IMR-90 (cell line): ENCODE data around the gene GP9. TPM values are rescaled to one million over a fixed set of nuclear protein-coding genes. Genes with fewer than 3 reads are reported as not detected.

Source experiments
- ATAC-seq: fragments of 200-7000 bp; cut with Tn5 transposase; 2 replicates; pipeline ENCODE4 v1.9.1; 2020; ENCODE audit warnings: low read depth, mild to moderate bottlenecking, moderate library complexity
- BruUV-seq: library from RNA; stranded (reverse); fragments of 400-500 nt; replicated peaks from 2 replicates; lab custom pipeline; 2021; lab: Mats Ljungman, UMichigan
- CTCF ChIA-PET: fragments of 300-600 bp; formaldehyde crosslinking; extraction: SDS; loops from one replicate; lab custom pipeline; 2021; ENCODE audit warnings: antibody characterized with exemption; lab: Yijun Ruan, JAX
- POLR2A ChIA-PET: fragments of 300-600 bp; sonication (Branson Sonifier 250); formaldehyde crosslinking; loops from one replicate; lab custom pipeline; 2022; ENCODE audit warnings: antibody characterized with exemption; ENCODE audit not compliant: unreplicated experiment; lab: Charles Lee
- DNase-seq: peaks from one replicate; pipeline ENCODE4 v3.0.0; 2013
- H2AFZ ChIP-seq: replicated peaks from 2 replicates; pipeline ENCODE3; 2013; ENCODE audit warnings: low read length, mild to moderate bottlenecking; ENCODE audit not compliant: poor library complexity
- H2AK5ac ChIP-seq: 2 replicates; pipeline ENCODE4 v1.6.1; 2013; ENCODE audit warnings: low read depth, low read length, inconsistent platforms
- H2AK9ac ChIP-seq: replicated peaks from 2 replicates; pipeline ENCODE3; 2013; ENCODE audit warnings: mild to moderate bottlenecking, low read depth, low read length, moderate library complexity; ENCODE audit not compliant: poor library complexity
- H2BK120ac ChIP-seq: 2 replicates; pipeline ENCODE4 v1.6.1; 2013; ENCODE audit warnings: low read depth, low read length, inconsistent platforms
- H2BK15ac ChIP-seq: 3 replicates; pipeline ENCODE4 v1.6.1; 2013; ENCODE audit warnings: low read depth, low read length, inconsistent platforms
- H2BK20ac ChIP-seq: 2 replicates; pipeline ENCODE4 v1.6.1; 2013; ENCODE audit warnings: low read depth, mild to moderate bottlenecking, inconsistent platforms, low read length, moderate library complexity
- H2BK5ac ChIP-seq: 2 replicates; pipeline ENCODE4 v1.6.1; 2013; ENCODE audit warnings: mild to moderate bottlenecking, low read depth, low read length, inconsistent platforms; ENCODE audit not compliant: poor library complexity, severe bottlenecking
- H3K14ac ChIP-seq: replicated peaks from 2 replicates; pipeline ENCODE4 v1.6.1; 2013; ENCODE audit warnings: low read depth, low read length, inconsistent platforms
- H3K18ac ChIP-seq: 2 replicates; pipeline ENCODE4 v1.6.1; 2013; ENCODE audit warnings: low read depth, low read length, control low read depth
- H3K23ac ChIP-seq: 2 replicates; pipeline ENCODE4 v1.6.1; 2013; ENCODE audit warnings: low read depth, low read length, inconsistent platforms
- H3K27ac ChIP-seq: 2 replicates; pipeline ENCODE4 v1.5.1; 2013; ENCODE audit warnings: mild to moderate bottlenecking, control low read depth, low read length; ENCODE audit not compliant: insufficient read depth
- H3K27me3 ChIP-seq: 2 replicates; pipeline ENCODE4 v1.6.1; 2013; ENCODE audit warnings: low read length; ENCODE audit not compliant: control insufficient read depth, insufficient read depth
- H3K36me3 ChIP-seq: 2 replicates; pipeline ENCODE4 v1.6.1; 2013; ENCODE audit warnings: low read length, mixed read lengths; ENCODE audit not compliant: control insufficient read depth, insufficient read depth
- H3K4ac ChIP-seq: 2 replicates; pipeline ENCODE4 v1.6.1; 2013; ENCODE audit warnings: low read depth, low read length, inconsistent platforms
- H3K4me1 ChIP-seq: 2 replicates; pipeline ENCODE4 v1.6.1; 2013; ENCODE audit warnings: low read length, mixed read lengths; ENCODE audit not compliant: control insufficient read depth, insufficient read depth
- H3K4me2 ChIP-seq: 2 replicates; pipeline ENCODE4 v1.6.1; 2013; ENCODE audit warnings: low read depth, mild to moderate bottlenecking, control low read depth, low read length, moderate library complexity
- H3K4me3 ChIP-seq: 2 replicates; pipeline ENCODE4 v1.5.1; 2013; ENCODE audit warnings: low read depth, mild to moderate bottlenecking, control low read depth, low read length, moderate library complexity; ENCODE audit not compliant: insufficient read depth
- H3K56ac ChIP-seq: 2 replicates; pipeline ENCODE4 v1.6.1; 2013; ENCODE audit warnings: low read length, inconsistent platforms; ENCODE audit not compliant: insufficient read depth; ENCODE audit errors: extremely low read depth
- H3K79me1 ChIP-seq, 2 experiments: 2 replicates each; pipeline ENCODE4 v1.6.1; 2013; ENCODE audit warnings: low read length in 2 of 2, inconsistent platforms in 1 of 2, low read depth in 1 of 2
- H3K9ac ChIP-seq: 2 replicates; pipeline ENCODE4 v1.6.1; 2013; ENCODE audit warnings: low read depth, low read length, control low read depth
- H3K9me1 ChIP-seq: 2 replicates; pipeline ENCODE4 v1.6.1; 2013; ENCODE audit warnings: low read length, inconsistent platforms; ENCODE audit not compliant: insufficient read depth
- H3K9me3 ChIP-seq: 2 replicates; pipeline ENCODE4 v1.6.1; 2013; ENCODE audit warnings: low read length; ENCODE audit not compliant: control insufficient read depth, insufficient read depth
- H4K20me1 ChIP-seq: 2 replicates; pipeline ENCODE4 v1.6.1; 2013; ENCODE audit warnings: low read length, inconsistent platforms; ENCODE audit not compliant: insufficient read depth
- H4K5ac ChIP-seq: 2 replicates; pipeline ENCODE4 v1.6.1; 2013; ENCODE audit warnings: mild to moderate bottlenecking, low read depth, low read length, control low read depth
- H4K8ac ChIP-seq, 2 experiments: 2 replicates each; pipeline ENCODE4 v1.6.1; 2013; ENCODE audit warnings: low read depth in 2 of 2, low read length in 2 of 2, control low read depth in 1 of 2, inconsistent platforms in 1 of 2
- H4K91ac ChIP-seq: 2 replicates; pipeline ENCODE4 v1.6.1; 2013; ENCODE audit warnings: low read depth, low read length, inconsistent platforms; ENCODE audit not compliant: insufficient read depth
- CEBPB ChIP-seq: IDR thresholded peaks from 2 replicates; pipeline ENCODE4 v1.6.1; 2012; ENCODE audit warnings: low read depth, low read length, improper control_type of control experiment
- CHD1 ChIP-seq: IDR thresholded peaks from 2 replicates; pipeline ENCODE4 v1.6.1; 2012; ENCODE audit warnings: low read depth, low read length, improper control_type of control experiment
- WGBS, 2 experiments: methylation state at CpG; one replicate each; pipeline versions ENCODE4 v1.1.5 to v1.1.7; 2013; ENCODE audit warnings: missing lambda C conversion rate in 2 of 2; ENCODE audit not compliant: insufficient read length in 1 of 2; ENCODE audit errors: extremely low coverage in 2 of 2; 5-methylcytosine and 5-hydroxymethylcytosine counted together
- dilution Hi-C: fragments of 300-500 bp; cut with HindIII; formaldehyde crosslinking; loops from one replicate; pipeline ENCODE4 v1.14.3; 2018; ENCODE audit warnings: low sequenced_read_pairs; ENCODE audit not compliant: unreplicated experiment
- in situ Hi-C: fragments of 300-500 bp; cut with MboI; formaldehyde crosslinking; loops from 3 replicates; pipeline ENCODE4 v1.14.3; 2019; ENCODE audit warnings: low sequenced_read_pairs, inconsistent platforms, mixed read lengths
- intact Hi-C: fragments of 100-400 bp; cut with micrococcal nuclease; formaldehyde crosslinking; loops from 2 replicates; pipeline ENCODE4 v1.10.0; 2022
- polyA plus RNA-seq, 3 experiments: library from polyadenylated mRNA; depleted of rRNA; stranded (reverse); fragments of >200 nt; gene quantifications; 2 replicates each; pipeline ENCODE4 v1.2.3, GENCODE V29; 2012; ENCODE audit warnings: low replicate concordance in 1 of 3
- total RNA-seq: library from RNA; depleted of rRNA; stranded (reverse); fragments of >200 nt; gene quantifications from 2 replicates; pipeline ENCODE4 v1.2.3, GENCODE V29; 2012
- TF ChIP-seq, protein P1 (sequence below): conservative IDR thresholded peaks from 2 replicates; pipeline ENCODE4 v1.5.1; 2012; ENCODE audit warnings: mild to moderate bottlenecking, low read depth, low read length, improper control_type of control experiment
- TF ChIP-seq, protein P2 (sequence below): fragments of 150-350 bp; IDR thresholded peaks from 2 replicates; pipeline ENCODE4 v1.6.1; 2017; ENCODE audit warnings: mild to moderate bottlenecking, antibody characterized with exemption, low read length, low read depth

Gene GP9
- total and polyA plus RNA-seq, 2 of the 4 experiments (the other 2 are of a cell fraction) = not detected

DNA sequence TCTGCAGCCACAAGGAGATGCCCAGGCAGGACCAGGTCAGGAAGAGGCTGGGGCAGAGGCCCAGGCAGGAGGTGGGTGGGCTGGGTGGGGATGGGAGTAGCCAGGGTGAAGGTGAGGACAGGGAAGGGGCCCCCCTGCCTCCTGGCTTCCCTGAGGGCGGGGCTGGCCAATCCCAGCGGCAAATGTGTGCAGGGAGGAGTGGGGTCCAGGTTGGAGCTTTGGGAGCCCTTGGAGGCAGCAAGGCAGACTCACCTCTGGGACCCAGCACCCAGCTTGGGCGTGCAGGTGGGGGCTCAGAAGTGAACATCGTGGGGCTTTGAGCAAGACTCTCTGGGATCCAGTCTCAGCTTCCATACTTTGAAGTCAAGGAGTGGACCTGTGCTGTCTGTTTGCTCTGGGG lies 25.2 kb downstream of the GP9 start:
- Histone ChIP-seq H3K27me3 (no peaks in the 10 kb centered on the region), H3K36me3 (no peaks in the 10 kb centered on the region), H3K14ac (no peak overlapping the region), H3K9me3 (no peaks in the 10 kb centered on the region), H3K4me3 (no peak overlapping the region), H3K9me1 (no peaks in the 10 kb centered on the region), H2BK5ac (no peak overlapping the region), H4K91ac (no peak overlapping the region), H3K23ac (no peak overlapping the region), H3K9ac (no peak overlapping the region), H4K5ac (no peak overlapping the region), H3K18ac (no peak overlapping the region), H3K4me1 (peaks cover 4% of the 10 kb centered on the region), H2BK20ac (no peak overlapping the region), H2BK120ac (no peak overlapping the region), H4K20me1 (no peaks in the 10 kb centered on the region), H3K4ac (no peak overlapping the region), H2AK9ac (no peak overlapping the region), H2AK5ac (no peak overlapping the region), H4K8ac (no peak overlapping the region), H3K79me1 (no peaks in the 10 kb centered on the region), H3K4me2 (no peak overlapping the region), H3K27ac (no peak overlapping the region), H2BK15ac (no peak overlapping the region), H2AFZ (no peak overlapping the region), H3K56ac (no peak overlapping the region)
- no peak for ATAC-seq
- in situ Hi-C loops (no loop called here), dilution Hi-C loops (no loop called here), intact Hi-C loops (no loop called here)
- POLR2A ChIA-PET = no interaction called here
- CTCF ChIA-PET = no interaction called here
- TF ChIP-seq CHD1 = no peak
- TF ChIP-seq, protein P1, sequence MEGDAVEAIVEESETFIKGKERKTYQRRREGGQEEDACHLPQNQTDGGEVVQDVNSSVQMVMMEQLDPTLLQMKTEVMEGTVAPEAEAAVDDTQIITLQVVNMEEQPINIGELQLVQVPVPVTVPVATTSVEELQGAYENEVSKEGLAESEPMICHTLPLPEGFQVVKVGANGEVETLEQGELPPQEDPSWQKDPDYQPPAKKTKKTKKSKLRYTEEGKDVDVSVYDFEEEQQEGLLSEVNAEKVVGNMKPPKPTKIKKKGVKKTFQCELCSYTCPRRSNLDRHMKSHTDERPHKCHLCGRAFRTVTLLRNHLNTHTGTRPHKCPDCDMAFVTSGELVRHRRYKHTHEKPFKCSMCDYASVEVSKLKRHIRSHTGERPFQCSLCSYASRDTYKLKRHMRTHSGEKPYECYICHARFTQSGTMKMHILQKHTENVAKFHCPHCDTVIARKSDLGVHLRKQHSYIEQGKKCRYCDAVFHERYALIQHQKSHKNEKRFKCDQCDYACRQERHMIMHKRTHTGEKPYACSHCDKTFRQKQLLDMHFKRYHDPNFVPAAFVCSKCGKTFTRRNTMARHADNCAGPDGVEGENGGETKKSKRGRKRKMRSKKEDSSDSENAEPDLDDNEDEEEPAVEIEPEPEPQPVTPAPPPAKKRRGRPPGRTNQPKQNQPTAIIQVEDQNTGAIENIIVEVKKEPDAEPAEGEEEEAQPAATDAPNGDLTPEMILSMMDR = no peak
- TF ChIP-seq CEBPB = no peak
- TF ChIP-seq, protein P2, sequence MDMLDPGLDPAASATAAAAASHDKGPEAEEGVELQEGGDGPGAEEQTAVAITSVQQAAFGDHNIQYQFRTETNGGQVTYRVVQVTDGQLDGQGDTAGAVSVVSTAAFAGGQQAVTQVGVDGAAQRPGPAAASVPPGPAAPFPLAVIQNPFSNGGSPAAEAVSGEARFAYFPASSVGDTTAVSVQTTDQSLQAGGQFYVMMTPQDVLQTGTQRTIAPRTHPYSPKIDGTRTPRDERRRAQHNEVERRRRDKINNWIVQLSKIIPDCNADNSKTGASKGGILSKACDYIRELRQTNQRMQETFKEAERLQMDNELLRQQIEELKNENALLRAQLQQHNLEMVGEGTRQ = no peak
- BruUV-seq = no TSS peak
- WGBS, 2 experiments = 93% methylated on average over 3 of the region's 4 CpGs; no CpG with 5 or more reads in 1 of the 2 experiments
- no peak for DNase-seq
